C4-2B (cell line): ENCODE results near the gene CD58.
"Not testable (repeated sequence)": the region's sequence is repeated elsewhere in the genome, so short reads cannot be mapped to it uniquely, and the experiment has no call there.

ENCODE experiments used
- ZFX ChIP-seq: fragments of 450-650 bp; IDR thresholded peaks from 2 replicates; pipeline ENCODE4 v1.6.1; 2017
- TF ChIP-seq, protein P1 (sequence below): fragments of 450-650 bp; conservative IDR thresholded peaks from 2 replicates; pipeline ENCODE4 v1.5.1; 2017; ENCODE audit warnings: mild to moderate bottlenecking

DNA sequence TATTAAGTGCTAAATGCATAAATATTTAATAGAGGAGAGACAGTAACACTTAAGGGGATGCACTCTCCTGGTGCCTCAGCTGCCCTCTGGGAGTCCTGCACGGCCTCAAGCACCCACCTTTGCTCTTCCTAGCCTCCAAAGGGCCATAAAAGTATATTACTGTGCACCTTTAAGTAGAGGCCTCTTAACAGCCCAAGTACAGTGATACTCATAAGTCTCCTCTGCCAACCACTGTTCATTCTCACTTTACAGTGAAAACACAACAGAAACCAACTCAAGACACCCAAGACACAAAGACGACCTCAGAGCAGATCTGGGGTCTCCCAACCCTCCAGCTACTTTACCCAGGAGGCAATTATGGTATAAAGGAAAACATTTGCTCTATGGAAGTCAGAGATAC lies 26.6 kb upstream of the CD58 start:
- TF ChIP-seq, protein P1, sequence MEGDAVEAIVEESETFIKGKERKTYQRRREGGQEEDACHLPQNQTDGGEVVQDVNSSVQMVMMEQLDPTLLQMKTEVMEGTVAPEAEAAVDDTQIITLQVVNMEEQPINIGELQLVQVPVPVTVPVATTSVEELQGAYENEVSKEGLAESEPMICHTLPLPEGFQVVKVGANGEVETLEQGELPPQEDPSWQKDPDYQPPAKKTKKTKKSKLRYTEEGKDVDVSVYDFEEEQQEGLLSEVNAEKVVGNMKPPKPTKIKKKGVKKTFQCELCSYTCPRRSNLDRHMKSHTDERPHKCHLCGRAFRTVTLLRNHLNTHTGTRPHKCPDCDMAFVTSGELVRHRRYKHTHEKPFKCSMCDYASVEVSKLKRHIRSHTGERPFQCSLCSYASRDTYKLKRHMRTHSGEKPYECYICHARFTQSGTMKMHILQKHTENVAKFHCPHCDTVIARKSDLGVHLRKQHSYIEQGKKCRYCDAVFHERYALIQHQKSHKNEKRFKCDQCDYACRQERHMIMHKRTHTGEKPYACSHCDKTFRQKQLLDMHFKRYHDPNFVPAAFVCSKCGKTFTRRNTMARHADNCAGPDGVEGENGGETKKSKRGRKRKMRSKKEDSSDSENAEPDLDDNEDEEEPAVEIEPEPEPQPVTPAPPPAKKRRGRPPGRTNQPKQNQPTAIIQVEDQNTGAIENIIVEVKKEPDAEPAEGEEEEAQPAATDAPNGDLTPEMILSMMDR, result not testable (repeated sequence)
- not testable (repeated sequence) for TF ChIP-seq ZFX
